GM18907 (cell line): Measurements from ENCODE around the gene NRXN3.

Source experiments
- ATAC-seq: cut with Tn5 transposase; IDR thresholded peaks from one replicate; pipeline ENCODE4 v1.9.1; 2021; ENCODE audit warnings: mild to moderate bottlenecking, moderate library complexity; ENCODE audit not compliant: unreplicated experiment

The NRXN3 gene

GRCh38 chr14:79306546-79306945 is 1136.4 kb downstream of the NRXN3 start:
- no peak for ATAC-seq

- no peak for ATAC-seq
Observed at GRCh38 chr14:79318371-79318770, 1148.2 kb downstream of the NRXN3 start.

- no peak for ATAC-seq
Observed at GRCh38 chr14:79320561-79320960, 1150.4 kb downstream of the NRXN3 start.

DNA sequence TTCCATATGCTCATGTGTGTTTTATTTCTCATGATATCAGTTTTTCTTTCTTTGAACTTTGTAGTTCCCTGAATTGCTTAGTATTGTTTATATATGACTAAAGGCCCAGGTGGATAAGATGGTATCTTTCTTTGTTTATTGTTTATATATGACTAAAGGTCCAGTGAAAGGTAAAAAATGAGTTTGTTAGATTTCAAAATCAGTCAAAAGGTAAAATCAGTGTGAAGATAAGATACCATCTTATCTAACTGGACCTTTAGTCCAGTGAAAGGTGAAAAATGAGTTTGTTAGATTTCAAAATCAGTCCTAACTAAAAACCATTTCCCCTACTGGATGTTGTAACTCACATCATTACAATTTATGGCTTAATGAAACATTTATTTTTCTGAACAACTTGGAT is 1150.9 kb downstream of the NRXN3 start:
- ATAC-seq = no peak

DNA sequence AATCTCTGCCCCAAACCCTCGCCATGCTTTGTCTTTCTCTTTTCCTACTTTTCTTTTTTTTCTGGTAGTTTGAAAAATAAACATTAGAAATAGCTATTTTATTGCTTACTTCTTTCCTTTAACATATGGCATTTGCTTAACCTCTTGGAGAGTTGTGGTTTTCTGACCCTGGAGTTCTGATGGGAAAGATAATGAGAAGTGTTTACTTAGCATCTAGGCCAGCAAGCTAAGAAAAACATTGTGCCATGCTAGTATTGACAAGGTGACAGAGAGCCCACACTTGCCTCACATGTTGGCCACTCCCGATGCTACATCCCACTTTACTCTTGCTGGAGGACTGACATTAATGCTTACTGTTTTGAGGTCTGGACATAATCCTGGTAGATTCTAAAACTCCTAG is 1154.9 kb downstream of the NRXN3 start:
- no peak for ATAC-seq

DNA sequence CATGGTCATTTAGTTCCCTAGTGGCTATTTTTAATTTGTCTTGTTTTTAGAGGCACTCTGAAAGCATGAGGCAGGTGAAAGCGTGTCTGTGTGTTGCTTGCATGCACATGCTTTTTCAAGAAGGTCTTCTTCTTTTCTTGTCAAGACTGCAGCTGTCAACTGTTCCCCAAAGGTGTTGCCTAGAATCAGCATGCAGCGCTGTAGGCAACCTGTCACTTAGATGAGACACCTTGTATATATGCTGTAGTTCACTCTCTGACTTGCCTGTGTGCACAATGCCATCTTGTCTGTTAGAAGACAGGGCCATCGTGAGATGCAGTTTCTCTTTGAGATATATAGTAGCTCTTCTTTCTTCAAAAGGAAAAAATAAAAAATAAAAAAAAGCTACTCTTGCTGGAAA is 1155.4 kb downstream of the NRXN3 start:
- no peak for ATAC-seq

DNA sequence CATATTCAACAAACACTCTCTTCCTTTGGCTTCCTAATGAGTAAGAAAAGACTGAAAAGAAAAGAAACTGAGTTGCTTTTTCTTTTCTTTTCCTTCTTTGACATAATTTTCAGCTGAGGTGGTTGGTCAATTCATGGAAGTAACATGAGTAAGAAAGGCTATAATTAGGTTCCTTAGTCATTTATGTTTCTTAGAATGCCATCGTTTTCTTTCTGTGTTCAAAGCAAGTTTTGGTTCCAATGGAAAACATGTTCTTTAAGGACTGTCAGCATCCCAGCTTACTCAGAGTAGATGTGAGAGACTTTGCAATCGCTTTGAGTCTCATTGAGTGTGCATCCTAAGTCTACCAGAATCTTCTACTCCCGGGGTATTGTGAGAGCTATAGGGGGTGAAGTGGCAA is 1158.7 kb downstream of the NRXN3 start:
- no peak for ATAC-seq

GRCh38 chr14:79331830-79332229 is 1161.7 kb downstream of the NRXN3 start:
- no peak for ATAC-seq

DNA sequence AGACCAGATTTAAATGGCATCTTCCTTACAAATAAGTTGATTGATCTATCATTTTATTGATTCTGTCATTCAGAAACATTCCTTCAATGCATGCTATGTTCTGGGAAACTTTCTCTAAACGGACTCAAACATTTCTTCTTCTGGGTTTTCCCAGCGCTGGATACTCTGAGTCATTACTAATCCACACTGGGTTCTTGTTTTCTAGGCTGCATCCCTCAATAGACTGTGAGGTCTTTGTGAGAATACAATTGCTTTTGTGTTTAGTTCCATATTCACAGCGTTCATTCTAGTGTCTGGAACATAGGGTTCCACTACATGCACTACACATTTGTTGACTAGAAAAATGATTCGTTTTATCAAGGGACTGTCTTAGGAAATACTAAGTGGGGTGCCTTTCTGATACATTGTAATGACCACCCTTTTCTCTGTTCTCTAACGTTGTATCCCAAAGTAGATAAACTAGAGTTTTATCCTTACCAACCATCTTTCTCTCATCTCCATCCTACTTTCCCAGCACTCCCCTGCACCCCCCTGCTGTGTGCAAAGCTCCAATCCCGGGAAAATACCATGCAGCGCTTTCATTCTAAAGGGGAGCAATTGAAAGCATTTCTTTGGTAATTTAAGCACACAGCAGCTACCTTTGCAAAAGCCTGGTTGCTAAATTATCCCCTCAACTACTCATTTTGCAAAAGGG is 1162.5 kb downstream of the NRXN3 start:
- ATAC-seq = no peak

- no peak for ATAC-seq
Observed at GRCh38 chr14:79333198-79333546, 1163.0 kb downstream of the NRXN3 start.

GRCh38 chr14:79334272-79334671 is 1164.1 kb downstream of the NRXN3 start:
- ATAC-seq = no peak

- no peak for ATAC-seq
Observed at GRCh38 chr14:79337761-79338160, 1167.6 kb downstream of the NRXN3 start.

DNA sequence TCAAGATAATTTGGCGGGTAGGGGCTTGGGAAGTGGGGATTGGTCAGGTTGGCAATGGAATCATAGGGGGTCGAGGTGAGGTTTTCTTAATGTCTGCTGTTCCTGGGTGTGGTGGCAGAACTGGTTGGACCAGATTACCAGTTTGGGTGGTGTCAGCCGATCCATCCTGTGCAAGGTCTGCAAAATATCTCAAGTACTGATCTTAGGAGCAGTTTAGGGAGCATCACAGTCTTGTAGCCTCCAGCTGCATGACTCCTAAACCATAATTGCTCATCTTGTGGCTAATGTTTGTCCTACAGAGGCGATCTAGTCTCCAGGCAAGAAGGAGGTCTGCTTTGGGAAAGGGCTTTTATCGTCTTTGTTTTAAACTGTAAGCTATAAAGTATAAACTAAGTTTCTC is 1172.8 kb downstream of the NRXN3 start:
- ATAC-seq = no peak

GRCh38 chr14:79351011-79351410 is 1180.8 kb downstream of the NRXN3 start:
- no peak for ATAC-seq

- ATAC-seq = no peak
Observed at GRCh38 chr14:79352076-79352630, 1182.0 kb downstream of the NRXN3 start.

DNA sequence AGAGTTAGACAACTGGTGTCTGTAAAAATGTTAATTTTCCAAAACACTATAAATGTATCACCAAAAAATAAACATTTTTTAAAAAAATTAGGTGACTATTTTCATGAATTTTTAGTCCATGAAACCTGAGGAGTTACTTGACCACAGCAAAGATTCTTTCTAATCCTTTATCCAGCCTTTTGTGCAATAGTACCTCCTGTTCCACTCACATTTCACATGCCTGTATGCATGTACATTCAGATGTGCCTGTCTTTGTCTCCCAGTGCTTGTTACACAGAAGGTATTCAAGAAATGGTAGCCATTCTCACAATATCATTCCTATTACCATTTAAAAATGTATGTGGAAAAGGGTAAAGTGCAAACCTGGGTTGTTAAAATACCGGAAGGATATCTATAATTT is 1184.2 kb downstream of the NRXN3 start:
- no peak for ATAC-seq

DNA sequence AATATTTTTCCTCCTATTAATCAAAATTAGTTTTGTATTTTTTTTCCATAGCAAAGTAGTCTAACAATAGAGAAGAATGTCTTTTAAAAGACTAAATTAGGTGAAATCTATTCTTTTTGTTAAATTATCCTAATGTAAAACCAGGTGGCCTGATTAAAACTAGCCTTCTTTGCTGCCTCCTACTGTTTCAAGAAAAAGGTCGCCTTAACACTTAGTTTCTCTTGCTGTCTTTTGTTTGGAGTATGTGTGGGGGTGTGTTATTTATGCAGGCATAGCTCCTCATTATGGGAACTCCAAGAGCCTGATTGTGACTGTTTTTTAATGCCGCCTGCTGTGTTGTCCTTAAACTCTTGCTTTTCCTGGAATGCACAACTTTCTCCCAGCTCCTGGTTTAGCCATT is 1185.9 kb downstream of the NRXN3 start:
- no peak for ATAC-seq

GRCh38 chr14:79357307-79357706 is 1187.1 kb downstream of the NRXN3 start:
- no peak for ATAC-seq

DNA sequence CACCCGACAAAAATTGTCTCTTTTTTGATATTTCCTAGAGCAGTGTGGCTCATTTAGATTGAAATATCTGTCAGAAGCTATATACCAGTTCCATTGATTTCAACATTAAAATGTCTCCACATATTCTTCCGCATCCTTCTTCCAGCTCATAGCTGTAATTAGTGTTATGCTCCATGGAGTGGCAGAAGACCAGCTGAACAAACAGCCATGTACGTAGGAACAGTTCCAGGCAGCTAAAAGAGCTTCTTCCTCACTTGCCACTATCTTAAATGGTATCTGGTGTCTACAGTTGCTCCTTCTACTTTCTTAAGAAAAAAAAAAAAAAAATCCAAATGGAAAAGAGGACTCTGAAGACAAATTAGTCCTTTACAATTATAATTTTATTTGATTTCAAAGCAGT is 1193.1 kb downstream of the NRXN3 start:
- no peak for ATAC-seq

- ATAC-seq = no peak
Observed at GRCh38 chr14:79369359-79370332, 1199.5 kb downstream of the NRXN3 start.

- ATAC-seq = no peak
Observed at GRCh38 chr14:79370969-79371368, 1200.8 kb downstream of the NRXN3 start.

DNA sequence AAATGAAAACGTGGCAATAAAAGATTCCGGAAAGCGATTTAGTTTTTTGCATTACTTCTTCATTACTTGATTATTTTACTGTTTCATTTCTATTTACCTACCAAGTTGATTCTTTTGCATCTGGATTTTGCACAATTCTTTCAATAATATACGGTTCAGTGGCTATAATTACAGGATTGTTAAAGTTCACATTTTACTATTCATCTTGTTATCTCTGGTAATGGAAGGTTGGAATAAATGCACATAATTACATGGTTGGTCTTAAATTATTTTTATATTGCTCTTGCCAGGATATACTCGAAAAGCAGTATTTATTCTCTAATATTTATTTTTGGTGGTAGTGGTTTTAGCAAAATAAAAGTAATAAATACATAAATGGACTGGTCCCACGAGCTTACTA is 1203.3 kb downstream of the NRXN3 start:
- ATAC-seq = no peak
